GM21360 (cell line): Measurements from ENCODE around the gene UNKL.

ENCODE experiments used
- ATAC-seq: cut with Tn5 transposase; IDR thresholded peaks from one replicate; pipeline ENCODE4 v1.9.1; 2021; ENCODE audit warnings: mild to moderate bottlenecking, moderate library complexity; ENCODE audit not compliant: unreplicated experiment

UNKL gene

DNA sequence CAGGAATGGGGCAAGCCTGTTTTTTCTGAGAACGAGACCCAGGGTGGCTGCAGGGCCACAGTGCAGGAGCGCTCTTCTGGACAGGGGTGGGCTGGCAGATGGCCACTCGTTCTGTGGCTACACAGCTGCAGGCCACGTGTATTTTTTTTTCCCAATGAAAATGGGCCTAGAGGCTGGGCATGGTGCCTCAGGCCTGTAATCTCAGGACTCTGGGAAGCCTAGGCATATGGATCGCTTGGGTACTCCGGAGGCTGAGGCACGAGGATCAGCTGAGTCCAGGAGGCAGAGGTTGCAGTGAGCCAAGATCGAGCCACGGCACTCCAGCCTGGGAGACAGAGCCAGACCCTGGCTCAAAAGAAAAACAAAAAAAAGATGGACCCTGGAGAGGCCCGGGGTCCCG lies 6.8 kb downstream of the UNKL start:
- no peak for ATAC-seq

DNA sequence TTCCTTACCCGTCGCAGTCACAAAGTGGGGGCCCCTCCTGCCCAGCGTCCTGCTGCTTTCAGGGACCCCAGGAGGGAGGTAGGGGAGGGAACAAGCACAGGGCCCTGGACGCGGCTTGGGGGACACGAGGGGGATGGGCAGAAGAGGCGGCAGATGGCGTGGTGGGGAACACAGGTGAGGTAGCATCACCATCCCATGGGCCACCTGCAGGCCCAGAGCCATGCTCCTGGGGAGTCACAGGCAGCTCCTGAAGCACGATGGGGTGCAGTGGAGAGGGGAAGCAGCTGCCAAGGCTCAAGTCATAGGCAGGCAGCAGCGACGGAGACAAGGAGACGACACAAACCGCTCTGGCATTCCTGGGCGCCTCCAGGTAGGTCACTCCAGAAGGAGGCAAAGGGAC lies 10.8 kb downstream of the UNKL start:
- ATAC-seq, result no peak

DNA sequence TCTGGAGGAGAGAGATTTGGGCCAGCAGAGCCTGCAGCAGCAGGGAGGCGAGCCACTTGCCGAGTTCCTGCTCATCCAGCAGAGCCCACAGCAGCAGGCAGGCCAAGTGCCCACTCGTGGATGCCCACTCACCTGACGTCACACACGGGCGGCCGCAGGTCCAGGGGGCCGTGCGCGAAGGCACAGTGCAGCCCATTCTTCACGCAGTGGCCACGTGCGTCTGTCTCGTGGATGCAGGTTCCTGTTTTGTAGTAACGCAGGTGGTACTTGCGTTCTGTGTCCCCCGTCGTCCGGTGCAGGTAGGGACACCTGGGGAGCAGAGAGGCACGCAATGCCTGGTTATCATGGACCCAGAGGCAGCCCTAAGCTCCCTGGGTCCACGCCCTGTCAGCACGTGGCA lies 11.5 kb downstream of the UNKL start:
- no peak for ATAC-seq

DNA sequence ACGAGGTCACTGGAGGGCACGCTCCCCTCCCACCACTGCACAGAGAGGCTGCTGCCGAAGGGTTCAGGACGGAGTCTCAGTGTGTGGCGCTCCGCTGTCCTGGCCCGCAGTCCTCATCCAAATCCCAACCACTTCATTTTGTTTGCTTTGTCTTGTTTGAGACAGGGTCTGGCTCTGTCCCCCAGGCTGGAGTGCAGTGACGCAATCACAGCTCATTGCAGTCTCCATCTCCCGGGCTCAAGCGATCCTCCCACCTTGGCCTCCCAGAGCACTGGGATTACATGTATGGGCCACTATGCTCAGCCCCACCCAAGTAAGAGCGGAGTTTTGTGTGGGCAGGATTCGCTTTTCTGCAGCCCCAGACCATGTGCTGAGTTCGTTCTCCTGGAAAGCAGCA lies 12.7 kb downstream of the UNKL start:
- ATAC-seq, result no peak

DNA sequence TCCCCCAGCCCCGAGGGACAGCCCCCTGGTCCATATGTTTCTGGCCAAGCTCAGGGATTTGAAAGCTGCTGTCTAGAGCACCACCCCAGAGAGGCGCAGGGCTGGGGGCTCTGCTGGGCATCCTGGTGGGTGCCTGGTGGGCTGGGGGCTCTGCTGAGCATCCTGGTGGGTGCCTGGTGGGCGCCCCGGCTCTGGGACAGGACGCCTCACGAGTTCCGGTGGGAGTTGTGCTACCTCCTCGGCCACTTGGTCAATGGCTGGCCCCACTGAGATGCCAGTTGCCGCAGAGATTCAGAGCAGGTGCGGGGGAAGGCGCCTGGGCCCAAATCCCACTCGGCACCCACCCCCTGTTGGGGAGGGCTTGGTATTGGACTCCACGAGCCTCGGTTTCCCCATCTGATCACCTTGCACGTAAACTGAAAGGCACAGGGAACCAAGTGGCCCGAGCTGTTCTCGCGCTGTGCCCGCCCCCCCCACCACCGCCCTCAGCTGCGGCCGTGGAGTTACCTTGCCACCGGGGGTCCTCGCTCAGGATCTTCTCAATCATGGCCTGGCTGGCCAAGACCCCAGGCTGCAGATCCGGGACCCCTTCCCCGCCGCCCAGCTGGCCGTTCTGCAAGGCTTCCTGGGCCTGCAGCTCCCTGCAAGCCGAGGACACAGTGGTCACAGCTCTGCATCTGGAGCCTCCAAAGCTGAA lies 13.3 kb downstream of the UNKL start:
- ATAC-seq, result no peak

DNA sequence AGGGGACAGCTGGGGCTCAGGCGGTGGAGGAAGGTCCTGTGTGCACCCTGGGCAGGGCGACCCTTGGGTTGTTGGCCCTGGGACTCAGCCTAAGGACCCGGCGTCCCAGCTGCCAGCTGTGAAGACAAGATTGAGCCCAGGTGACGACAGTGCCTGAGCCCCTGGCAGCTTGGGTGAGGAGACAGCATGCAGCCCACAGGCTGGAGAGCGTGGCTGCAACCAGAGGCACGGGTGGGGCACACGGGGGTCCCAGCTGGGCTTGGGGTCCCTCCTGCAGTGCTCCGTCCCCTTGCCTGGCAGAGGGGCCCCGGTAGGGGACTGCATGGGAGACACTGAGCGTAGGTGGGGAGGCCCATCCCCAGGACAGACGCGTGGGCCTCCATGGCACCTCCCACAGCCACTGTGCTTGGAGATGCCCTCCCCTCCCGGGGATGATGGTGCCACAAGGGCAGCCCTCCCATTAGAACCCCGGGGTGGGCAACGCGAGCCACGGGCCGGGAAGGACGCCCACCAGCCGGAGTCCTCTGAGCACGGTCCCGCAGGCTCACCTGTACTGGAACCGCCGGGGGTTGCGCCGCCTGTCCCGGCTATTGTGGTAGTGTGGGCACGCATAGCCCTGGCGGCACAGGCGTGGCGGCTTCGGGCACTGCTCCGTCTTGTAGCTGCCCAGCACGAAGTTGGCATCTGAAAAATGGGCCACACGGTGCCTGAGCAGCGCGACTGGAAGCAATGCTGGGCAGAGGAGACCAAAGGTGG lies 15.5 kb downstream of the UNKL start:
- no peak for ATAC-seq

DNA sequence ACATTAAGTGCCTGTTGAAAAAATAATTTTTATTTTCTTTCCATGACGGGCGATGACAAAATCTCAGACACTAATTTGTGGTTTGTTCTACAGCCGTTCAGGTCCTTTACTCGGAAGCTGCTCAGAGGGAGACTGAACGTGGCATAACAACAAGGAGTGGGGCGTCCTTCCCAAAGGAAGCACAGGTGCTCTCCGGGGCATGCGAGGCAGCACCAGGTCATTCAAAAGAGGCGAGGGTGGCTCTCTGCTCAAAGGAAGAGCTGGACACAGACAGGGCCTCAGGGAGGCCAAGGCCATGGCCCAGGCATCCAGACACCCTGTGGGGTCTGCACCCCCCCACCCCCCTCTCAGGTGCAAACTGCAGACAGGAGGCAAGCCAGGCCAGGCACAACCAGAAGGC lies 16.2 kb downstream of the UNKL start:
- no peak for ATAC-seq

DNA sequence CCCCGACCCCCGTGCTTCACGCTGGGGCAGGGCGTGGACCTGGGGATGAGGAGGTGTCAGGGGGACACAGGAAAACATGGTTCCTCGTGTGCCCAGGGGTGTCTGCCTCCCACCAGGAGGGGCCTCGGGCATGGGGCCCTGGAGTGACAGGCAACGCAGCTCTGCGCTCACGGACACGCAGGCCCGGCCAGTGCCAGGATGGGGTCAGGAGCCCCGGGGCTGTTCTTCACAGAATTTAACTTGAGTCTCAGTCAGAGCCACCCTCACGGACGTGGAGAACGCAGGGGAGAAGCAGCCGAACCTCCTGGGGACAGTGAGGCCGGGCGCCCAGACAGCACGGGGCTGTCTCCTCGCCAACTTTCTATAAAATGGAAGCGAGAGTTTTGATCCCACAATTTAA lies 16.7 kb downstream of the UNKL start:
- no peak for ATAC-seq

DNA sequence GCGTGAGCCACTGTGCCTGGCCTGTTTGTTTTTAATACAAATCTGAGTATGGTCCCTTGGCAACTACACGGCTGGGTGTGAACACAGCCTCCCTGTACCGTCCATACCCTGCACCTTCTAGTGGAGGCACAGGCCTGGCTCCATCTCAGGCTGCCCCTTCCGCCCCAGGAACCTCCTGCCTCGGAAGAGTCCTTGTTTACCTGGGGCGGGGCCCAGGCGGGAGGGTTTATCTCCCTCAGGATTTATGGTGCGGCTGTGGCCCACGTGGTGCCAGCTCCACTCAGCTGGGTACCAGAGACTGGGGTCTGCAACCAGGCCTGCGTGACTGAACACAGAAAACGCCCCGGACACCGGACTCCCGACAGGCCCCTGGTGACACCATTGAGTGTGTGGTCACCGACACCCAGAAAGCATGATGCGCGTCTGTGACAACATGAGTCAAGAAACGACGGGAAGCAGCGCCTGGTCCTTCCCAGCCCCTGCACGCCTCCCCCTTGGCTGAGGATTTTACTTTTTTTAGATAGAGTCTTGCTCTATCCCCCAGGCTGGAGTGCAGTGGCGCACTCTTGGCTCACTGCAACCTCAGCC lies 19.0 kb downstream of the UNKL start:
- no peak for ATAC-seq

DNA sequence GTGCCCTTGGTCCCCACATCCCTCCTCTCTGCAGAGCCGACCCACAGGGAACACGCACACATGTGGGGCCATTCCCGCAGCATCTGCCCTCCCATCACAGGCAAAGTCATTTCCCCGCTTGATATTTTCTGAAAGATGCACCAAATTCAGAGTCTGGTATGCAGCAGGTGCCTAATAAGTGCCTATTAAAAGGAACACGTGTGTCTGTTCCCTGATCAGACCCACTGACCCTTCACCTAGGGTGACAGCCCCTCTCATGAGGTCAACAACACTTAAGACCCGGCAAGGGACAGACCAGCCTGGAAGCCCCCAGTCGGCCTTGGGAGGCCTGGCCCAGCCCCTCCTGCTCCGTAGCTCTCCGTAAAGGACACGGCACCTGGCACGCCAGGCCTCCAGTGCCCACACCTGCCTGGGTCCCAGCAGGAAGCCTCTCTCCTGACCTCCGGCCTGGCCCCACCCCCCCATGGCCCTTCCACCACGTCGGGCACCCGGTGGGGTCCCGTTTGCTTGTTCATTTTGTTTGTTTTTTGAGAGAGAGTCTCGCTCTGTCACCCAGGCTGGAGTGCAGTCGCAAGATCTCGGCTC lies 20.0 kb downstream of the UNKL start:
- ATAC-seq, result no peak

DNA sequence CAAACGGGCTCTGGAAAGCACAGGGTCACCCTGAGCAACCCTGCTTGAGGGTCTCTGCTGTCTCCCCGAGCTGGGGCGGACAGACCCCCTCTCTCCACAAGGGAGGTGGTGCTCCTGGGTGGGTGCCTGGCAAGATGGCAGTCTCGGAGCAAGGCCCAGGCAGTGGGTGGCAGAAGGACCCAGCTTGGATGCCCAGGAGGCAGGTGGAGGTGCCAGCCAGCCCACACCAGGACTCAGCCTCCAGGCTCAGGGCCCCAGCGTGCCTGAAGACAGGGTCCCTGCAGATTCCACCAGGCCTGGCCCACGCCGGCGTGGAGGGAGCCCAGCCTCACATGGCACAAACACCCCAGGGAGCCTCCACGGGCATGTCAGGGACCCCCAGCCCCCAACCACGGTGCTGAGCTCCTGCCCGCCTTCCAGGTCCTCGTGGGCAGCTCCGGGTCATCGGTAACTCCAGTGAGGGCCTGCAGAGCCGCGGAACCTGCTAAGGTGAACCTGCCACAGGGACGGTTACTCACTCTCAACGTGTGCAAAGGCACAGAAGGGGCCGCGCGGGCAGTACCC lies 20.8 kb downstream of the UNKL start:
- no peak for ATAC-seq

DNA sequence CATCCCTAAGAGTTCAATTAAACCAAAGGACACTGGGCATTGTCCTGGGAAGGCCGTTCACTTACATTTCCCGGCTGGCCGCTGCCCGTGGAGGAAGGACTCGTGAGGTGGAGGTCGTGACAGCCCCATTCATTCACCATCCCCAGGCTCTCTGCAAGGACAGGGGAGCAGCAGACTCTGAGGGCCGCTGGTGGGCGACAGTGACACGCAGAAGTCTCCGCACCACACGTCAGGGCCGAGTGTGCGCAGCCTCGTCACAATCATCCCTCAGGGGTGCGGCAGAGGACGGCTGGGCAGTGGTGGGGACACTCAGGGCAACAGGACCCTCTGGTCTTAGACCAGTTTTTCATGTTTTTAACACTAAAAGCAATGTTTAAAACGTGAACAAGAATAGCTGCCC lies 21.7 kb downstream of the UNKL start:
- ATAC-seq, result no peak

DNA sequence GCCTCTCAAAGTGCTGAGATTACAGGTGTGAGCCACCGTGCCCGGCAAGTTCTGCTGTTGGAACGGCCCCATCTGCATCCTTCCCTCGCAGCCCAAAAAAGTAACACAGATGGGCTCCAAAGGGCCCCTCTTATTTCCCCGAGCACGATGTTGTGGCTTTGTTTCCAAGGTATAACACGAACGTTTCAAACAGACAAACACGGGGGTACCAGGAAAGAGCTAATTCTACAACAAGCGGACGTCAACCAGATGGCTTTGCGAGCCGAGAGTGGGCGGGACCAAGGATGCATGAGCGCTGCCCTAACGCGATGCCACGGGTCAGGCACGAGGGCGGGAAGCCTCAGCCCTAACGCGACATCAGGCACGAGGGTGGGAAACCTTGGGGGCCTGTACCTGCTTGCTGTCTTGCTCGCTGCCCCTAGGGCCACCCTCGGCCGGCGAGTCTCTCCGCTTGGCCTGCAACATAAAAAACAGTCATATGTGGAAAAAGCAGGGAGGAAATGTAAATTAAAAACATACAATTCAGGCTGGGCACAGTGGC lies 24.2 kb downstream of the UNKL start:
- no peak for ATAC-seq

DNA sequence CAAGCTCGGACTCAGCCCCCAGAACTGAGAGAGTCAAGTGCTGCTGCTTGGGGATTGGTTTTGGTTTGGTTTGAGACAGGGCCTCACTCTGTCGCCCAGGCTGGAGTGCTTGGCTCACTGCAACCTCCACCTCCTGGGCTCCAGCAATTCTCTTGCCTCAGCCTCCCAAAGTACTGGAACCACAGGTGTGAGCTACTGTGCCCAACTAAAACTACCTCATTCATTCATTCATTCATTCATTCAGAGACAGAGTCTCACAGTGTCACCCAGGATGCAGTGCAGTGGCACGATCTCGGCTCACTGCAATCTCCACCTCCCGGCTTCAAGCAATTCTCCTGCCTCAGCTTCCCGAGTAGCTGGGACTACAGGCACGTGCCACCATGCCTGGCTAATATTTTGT lies 24.7 kb downstream of the UNKL start:
- no peak for ATAC-seq

DNA sequence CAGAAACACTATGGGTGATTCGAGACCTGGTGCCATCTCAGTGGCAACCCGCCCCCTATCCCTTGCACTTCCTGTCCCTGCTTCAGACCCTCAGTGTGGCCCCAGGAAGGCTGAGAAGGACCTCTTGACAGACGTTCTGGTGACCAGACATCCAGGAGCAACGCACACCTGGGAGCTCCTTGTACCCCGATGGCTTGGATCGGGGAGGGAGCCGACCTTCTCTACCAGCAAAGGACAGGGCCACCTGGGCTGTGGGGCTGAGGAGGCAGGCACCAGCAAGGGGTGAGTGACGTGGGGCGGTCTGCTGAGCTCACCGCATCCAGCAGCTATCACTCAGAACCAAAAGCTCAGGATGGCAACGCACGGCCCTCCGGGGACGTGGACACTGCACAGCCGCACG lies 27.2 kb downstream of the UNKL start:
- ATAC-seq, result no peak

DNA sequence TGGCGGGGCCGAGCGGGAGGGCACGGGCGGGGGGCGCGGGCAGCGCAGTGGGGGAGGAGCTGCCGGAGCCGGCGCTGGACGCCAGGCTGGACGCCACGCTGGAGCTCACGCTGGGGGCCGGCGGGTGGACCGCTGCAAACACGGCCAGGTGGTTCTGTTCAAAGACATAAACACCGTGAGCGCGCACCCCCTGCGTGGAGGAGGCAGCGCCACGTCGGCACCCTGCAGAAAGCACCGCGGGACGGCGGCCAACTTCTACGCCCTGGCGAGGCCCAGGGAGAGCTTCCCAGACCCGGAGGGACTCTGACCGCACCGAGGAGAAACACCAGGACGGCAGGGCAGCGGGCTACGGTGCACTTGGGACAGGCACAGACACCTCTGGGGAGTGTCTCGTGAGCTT lies 29.3 kb downstream of the UNKL start:
- ATAC-seq, result no peak

DNA sequence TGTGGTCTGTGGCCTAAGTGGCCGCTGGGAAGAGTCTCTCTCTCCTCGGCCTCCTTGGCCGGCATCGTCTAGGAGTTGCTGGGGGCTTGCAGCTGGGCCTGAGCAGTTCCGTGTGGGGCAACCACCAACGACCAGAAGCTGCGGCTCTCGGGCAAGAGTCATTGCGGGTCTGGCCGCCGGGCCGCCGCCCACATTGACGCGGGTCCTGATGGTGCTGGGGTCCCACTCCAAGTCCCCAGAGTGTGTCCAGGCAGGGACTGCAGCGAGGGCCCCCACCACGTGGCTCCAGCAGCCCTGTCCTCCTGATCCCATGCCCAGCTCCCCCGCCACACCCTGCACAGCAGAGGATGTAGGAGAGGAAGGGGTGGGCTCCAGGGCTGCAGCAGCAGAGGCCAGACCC lies 30.9 kb downstream of the UNKL start:
- no peak for ATAC-seq

DNA sequence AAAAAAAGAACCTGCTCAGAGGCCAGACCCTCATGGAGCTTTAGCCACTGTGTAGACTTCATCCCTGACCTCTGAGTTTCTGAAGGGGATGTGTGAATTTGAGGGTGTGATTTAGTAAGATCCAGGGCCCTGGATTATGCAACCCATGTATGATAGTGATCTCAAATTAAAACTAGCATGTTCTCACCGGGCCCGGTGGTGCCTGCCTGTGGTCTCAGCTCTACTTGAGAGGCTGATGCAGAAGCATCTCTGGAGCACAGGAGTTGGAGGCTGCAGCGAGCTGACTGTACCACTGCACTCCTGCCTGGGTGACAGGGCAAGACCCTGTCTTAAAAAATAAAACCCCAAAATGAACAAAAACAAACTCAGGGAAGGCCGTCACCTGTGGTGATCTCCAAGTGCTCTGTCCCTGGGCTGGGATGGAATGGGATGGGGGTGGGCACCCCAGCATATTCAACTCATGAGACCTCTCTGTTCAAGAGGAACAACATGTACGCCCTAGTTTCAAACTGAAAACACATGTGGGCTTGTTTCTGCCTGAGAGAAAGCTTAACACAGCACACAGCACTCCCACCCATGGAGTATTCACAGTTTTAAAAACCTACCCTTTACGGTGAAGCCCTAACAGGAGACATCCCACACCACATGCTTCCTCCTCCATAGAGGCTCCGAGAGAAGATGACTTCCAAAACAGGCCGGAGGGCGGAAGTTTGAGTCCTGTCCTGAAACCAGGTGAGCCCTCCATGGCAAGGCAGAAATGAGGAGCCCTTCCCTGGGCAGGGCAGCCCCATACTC lies 32.7 kb downstream of the UNKL start:
- ATAC-seq, result no peak

DNA sequence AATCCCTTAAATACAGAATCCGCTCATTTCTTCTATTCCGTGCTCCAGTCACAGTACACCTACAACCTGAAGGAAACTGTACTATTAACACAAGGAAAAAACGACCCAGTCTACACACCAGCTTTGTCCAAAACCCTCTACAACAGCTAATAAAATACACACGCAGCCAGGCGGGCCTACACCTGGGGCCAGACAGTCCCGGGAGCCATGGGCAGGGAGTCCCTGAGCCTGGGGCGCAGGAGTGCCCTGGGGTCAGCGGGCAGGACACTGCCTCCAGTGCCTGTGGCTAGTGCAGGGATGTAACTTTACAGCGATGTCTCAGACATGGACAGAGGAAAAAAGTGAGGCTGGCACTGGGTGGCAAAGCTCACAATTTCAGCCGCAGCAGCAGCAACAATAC lies 34.3 kb downstream of the UNKL start:
- no peak for ATAC-seq

DNA sequence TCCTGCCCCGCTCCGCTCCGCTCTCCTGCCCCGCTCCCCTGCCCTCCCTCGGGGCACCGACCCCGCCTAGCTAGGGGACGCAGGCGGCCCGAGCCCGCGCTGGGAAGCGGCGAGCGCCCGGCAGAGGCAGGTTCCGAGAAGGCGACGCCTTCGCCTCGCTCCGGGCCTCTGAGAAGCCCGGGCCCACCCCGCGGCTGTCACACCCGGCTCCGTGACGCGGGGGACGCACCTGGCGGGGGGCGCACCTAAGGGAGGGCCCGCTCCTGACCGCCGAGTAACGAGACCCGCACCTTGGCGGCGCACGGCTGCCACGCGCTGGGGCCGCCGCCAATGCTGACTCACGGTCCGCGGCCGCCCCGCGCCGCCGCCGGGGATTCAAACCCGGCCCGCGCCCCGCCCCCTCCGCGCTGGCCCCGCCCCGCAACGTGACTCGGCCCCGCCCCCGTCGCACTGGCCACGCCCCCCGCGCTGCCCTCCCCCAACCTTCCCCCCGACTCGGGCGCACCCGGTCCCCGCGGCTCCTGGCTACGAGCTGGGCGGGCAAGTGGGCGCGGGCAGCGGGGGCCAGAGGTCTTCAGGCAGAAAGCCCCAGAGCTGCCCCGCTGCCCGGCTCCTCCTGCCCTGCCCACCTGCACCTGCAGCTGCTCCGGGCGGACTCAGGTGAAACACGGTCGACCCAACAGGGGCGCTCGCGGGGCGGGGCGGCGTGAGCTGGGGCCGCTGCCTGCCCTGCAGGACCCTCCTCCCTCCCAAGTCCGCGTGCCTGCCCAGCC lies 35.0 kb downstream of the UNKL start:
- no peak for ATAC-seq
